ENCODE results near the gene TRIM6. TPM values are rescaled to one million over a fixed set of nuclear protein-coding genes. Genes with fewer than 3 reads are reported as not detected.

Gene TRIM6, protein sequence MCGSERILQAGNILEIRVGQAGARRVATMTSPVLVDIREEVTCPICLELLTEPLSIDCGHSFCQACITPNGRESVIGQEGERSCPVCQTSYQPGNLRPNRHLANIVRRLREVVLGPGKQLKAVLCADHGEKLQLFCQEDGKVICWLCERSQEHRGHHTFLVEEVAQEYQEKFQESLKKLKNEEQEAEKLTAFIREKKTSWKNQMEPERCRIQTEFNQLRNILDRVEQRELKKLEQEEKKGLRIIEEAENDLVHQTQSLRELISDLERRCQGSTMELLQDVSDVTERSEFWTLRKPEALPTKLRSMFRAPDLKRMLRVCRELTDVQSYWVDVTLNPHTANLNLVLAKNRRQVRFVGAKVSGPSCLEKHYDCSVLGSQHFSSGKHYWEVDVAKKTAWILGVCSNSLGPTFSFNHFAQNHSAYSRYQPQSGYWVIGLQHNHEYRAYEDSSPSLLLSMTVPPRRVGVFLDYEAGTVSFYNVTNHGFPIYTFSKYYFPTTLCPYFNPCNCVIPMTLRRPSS
- 7.1 and 8.6 TPM in 2 replicates for total RNA-seq

GRCh38 chr11:5596607-5597201 lies at the start of gene TRIM6:
Gene TRIM6 (plus strand): TSS chr11:5596637. CDS start chr11:5596898, 261 bp downstream.

GRCh38 chr11:5548440-5548839 lies 48.0 kb upstream of the TRIM6 start, which contains the start of gene OR52H1:
Gene OR52H1 (minus strand): TSS chr11:5548540. CDS start chr11:5545505, 3,035 bp downstream.

DNA sequence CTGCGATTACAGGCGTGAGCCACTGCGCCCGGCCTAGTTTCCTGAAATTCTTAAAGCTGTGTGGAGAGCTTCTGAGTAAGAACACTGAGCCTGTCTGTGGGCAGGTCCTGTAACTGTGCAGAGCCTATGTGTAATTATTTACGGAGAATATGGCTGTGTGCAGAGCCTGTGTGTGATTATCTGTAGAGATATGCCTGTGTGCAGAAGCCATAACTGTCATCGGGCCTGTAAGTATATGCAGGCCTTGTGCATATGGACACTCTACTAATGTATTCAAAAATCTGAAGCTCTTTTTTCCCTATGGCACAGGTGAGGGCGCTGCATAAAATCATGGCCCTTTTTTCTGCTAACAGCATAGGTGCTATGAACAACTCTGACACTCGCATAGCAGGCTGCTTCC lies 15.9 kb upstream of the TRIM6 start, which contains the start of gene OR52B6:
TSS of gene OR52B6 (plus strand) at position 301 of the 400 bp plus-strand sequence. CDS start at position 301, 0 bp downstream.

DNA sequence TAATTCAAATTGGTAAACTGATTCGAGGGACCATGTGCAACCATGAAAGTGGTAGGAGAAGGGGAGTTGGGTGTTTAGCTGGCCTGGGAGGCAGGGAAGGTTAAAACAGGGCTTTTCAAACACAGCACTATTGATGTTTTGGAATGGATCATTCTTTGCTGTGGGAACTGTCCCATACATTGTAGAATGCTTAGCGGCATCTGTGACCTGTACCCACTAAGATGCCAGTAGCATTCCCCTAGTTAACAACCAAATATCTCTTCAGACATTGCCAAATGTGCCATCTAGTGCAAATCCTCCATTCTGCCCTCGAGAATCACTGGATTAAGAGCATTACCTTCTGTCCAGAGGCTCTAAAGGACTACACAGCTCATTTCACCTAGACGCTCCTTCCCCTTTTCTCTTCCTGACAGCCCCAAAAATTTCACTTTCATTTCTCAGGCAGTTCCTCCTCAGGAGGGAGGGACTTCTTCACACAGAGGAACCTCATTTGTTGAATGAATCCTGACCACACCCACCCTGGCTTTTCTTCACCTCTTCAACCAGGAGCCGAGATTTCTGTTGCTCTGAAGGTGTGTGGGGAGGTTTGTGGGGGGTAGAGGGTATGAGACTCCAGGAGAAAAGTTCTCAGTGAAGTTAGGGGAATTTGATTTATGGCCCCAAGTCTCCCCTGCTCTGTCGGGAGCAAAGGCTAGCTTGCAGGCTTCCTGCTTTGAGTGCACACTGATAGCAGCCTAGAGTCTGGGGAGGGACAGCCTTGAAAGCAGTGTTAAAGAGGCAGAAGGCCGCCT lies 28.2 kb downstream of the TRIM6 start, which contains the start of gene TRIM34:
TSS of gene TRIM34 (plus strand) at position 513 of the 791 bp plus-strand sequence. CDS start 7,331 bp downstream, outside the sequence.

Other genes with a start within 250 kb of the TRIM6 start
- gene OR51B6, start 245.1 kb upstream of the TRIM6 start, total RNA-seq = not detected in 2 replicates
- gene OR51M1, start 212.8 kb upstream of the TRIM6 start, total RNA-seq = not detected in 2 replicates
- not detected in 2 replicates for gene OR51Q1, start 174.5 kb upstream of the TRIM6 start, total RNA-seq
- not detected in 2 replicates for gene OR51I1, start 155.1 kb upstream of the TRIM6 start, total RNA-seq
- gene OR51I2, start 147.3 kb upstream of the TRIM6 start, total RNA-seq = not detected in 2 replicates
- not detected in 2 replicates for gene OR52D1, start 108.0 kb upstream of the TRIM6 start, total RNA-seq
- gene UBQLN3, start 86.7 kb upstream of the TRIM6 start, total RNA-seq = not detected in 2 replicates
- not detected in 2 replicates for gene UBQLNL, start 79.9 kb upstream of the TRIM6 start, total RNA-seq
- not detected in 2 replicates for gene OR52H1, start 48.1 kb upstream of the TRIM6 start, total RNA-seq
- not detected in 2 replicates for gene OR52B6, start 15.8 kb upstream of the TRIM6 start, total RNA-seq
- gene TRIM34, start 28.4 kb downstream of the TRIM6 start, total RNA-seq = 16.5 and 18.5 TPM in 2 replicates
- gene TRIM5, start 88.4 kb downstream of the TRIM6 start, total RNA-seq = 22.8 and 31.9 TPM in 2 replicates
- gene TRIM22, start 93.2 kb downstream of the TRIM6 start, total RNA-seq = 49.6 and 55.1 TPM in 2 replicates
- gene OR56B1, start 139.8 kb downstream of the TRIM6 start, total RNA-seq = not detected in 2 replicates
- gene OR52N4, start 157.6 kb downstream of the TRIM6 start, total RNA-seq = not detected in 2 replicates
- not detected in 2 replicates for gene OR52N5, start 186.7 kb downstream of the TRIM6 start, total RNA-seq
- gene OR52N1, start 194.6 kb downstream of the TRIM6 start, total RNA-seq = not detected in 2 replicates
- not detected in 2 replicates for gene OR52N2, start 212.3 kb downstream of the TRIM6 start, total RNA-seq
- gene OR52E6, start 245.3 kb downstream of the TRIM6 start, total RNA-seq = not detected in 2 replicates

Data from myometrial cell (primary cell).